HG02938 (cell line): Measurements from ENCODE around the gene SORCS3.

ENCODE experiments used
- ATAC-seq: cut with Tn5 transposase; IDR thresholded peaks from one replicate; pipeline ENCODE4 v1.9.1; 2021; ENCODE audit warnings: mild to moderate bottlenecking, moderate library complexity; ENCODE audit not compliant: unreplicated experiment

SORCS3 gene

GRCh38 chr10:104643303-104643663, 2.2 kb downstream of the SORCS3 start:
- no peak for ATAC-seq

GRCh38 chr10:104646146-104646545, 5.1 kb downstream of the SORCS3 start:
- ATAC-seq, result no peak

- ATAC-seq, result no peak
Measured at GRCh38 chr10:104648421-104648820, 7.3 kb downstream of the SORCS3 start.

GRCh38 chr10:104650072-104650471, 9.0 kb downstream of the SORCS3 start:
- no peak for ATAC-seq

GRCh38 chr10:104650635-104651331, 9.7 kb downstream of the SORCS3 start:
- ATAC-seq, result no peak

GRCh38 chr10:104657036-104657435, 15.9 kb downstream of the SORCS3 start:
- no peak for ATAC-seq

GRCh38 chr10:104657457-104657856, 16.4 kb downstream of the SORCS3 start:
- no peak for ATAC-seq

GRCh38 chr10:104658067-104658466, 17.0 kb downstream of the SORCS3 start:
- ATAC-seq, result no peak

- no peak for ATAC-seq
Measured at GRCh38 chr10:104659809-104660208, 18.7 kb downstream of the SORCS3 start.

GRCh38 chr10:104663076-104663475, 22.0 kb downstream of the SORCS3 start:
- no peak for ATAC-seq

GRCh38 chr10:104663563-104663962, 22.5 kb downstream of the SORCS3 start:
- no peak for ATAC-seq

- no peak for ATAC-seq
Measured at GRCh38 chr10:104664205-104664604, 23.1 kb downstream of the SORCS3 start.

GRCh38 chr10:104665174-104665573, 24.1 kb downstream of the SORCS3 start:
- ATAC-seq, result no peak

GRCh38 chr10:104666106-104666505, 25.0 kb downstream of the SORCS3 start:
- no peak for ATAC-seq

GRCh38 chr10:104676874-104677273, 35.8 kb downstream of the SORCS3 start:
- no peak for ATAC-seq

GRCh38 chr10:104678658-104679057, 37.6 kb downstream of the SORCS3 start:
- ATAC-seq, result no peak

- ATAC-seq, result no peak
Measured at GRCh38 chr10:104680467-104681401, 39.6 kb downstream of the SORCS3 start.

- ATAC-seq, result no peak
Measured at GRCh38 chr10:104681485-104681884, 40.4 kb downstream of the SORCS3 start.

- no peak for ATAC-seq
Measured at GRCh38 chr10:104683567-104683966, 42.5 kb downstream of the SORCS3 start.

- ATAC-seq, result no peak
Measured at GRCh38 chr10:104686829-104687228, 45.7 kb downstream of the SORCS3 start.

GRCh38 chr10:104688251-104689042, 47.4 kb downstream of the SORCS3 start:
- no peak for ATAC-seq
